NB4 (cell line): ENCODE data around the gene POLRMT.

Source experiments
- DNase-seq: peaks from one replicate; pipeline ENCODE4 v3.0.0; 2010; ENCODE audit warnings: low read depth
- H3K4me3 ChIP-seq: one replicate; pipeline ENCODE4 v1.5.1; 2011; ENCODE audit warnings: mild to moderate bottlenecking, low read depth, low read length, moderate library complexity
- CTCF ChIP-seq: IDR thresholded peaks from one replicate; pipeline ENCODE4 v1.5.1; 2012; ENCODE audit warnings: low read depth, low read length
- MAX ChIP-seq: IDR thresholded peaks from 2 replicates; pipeline ENCODE4 v1.6.1; 2011; ENCODE audit warnings: low read depth, low read length
- MYC ChIP-seq: IDR thresholded peaks from 2 replicates; pipeline ENCODE4 v1.6.1; 2011; ENCODE audit warnings: low read depth, low read length
- POLR2A ChIP-seq: IDR thresholded peaks from 2 replicates; pipeline ENCODE4 v1.6.1; 2011; ENCODE audit warnings: mild to moderate bottlenecking; ENCODE audit not compliant: insufficient read length; ENCODE audit errors: extremely low read depth

The POLRMT gene

GRCh38 chr19:653425-653824 lies 20.1 kb upstream of the POLRMT start:
- TF ChIP-seq CTCF, result no peak
- TF ChIP-seq MAX, result no peak
- no peak for TF ChIP-seq POLR2A
- TF ChIP-seq MYC, result no peak
- DNase-seq, result no peak
- H3K4me3 ChIP-seq, result no peak overlapping the region

GRCh38 chr19:652467-653389 lies 19.4 kb upstream of the POLRMT start:
- no peak overlapping the region for H3K4me3 ChIP-seq

GRCh38 chr19:651991-652390 lies 18.7 kb upstream of the POLRMT start:
- no peak overlapping the region for H3K4me3 ChIP-seq
- DNase-seq, result no peak
- no peak for TF ChIP-seq MAX
- no peak for TF ChIP-seq CTCF
- no peak for TF ChIP-seq MYC
- TF ChIP-seq POLR2A, result no peak

More at GRCh38 chr19:652467-653389, 19.4 kb upstream of the POLRMT start:
- no peak for DNase-seq
- no peak for TF ChIP-seq POLR2A
- TF ChIP-seq CTCF, result no peak
- TF ChIP-seq MAX, result no peak

- no peak for TF ChIP-seq POLR2A
- TF ChIP-seq MAX, result no peak
- no peak for TF ChIP-seq MYC
- TF ChIP-seq CTCF, result no peak
- DNase-seq, result no peak
- H3K4me3 ChIP-seq, result no peak overlapping the region
Measured at GRCh38 chr19:651114-651818, 17.9 kb upstream of the POLRMT start.

GRCh38 chr19:650121-650520 lies 16.8 kb upstream of the POLRMT start:
- DNase-seq, result no peak
- TF ChIP-seq CTCF (no peak), POLR2A (no peak), MAX (no peak), MYC (no peak)
- H3K4me3 ChIP-seq, result no peak overlapping the region
